ENCODE measurements around the gene COL4A5.

COL4A5 gene

GRCh38 chrX:108439426-108439942 is at the start of gene COL4A5 (continued):
- 0 out of 2 replicates have a peak, but pooled peaks have one; percentile 61 for TF ChIP-seq OVOL3 (tag by site-specific recombination; IDR thresholded peaks at IDR 0.05)
- TF ChIP-seq ZNF48 (tag by site-specific recombination; IDR thresholded peaks at IDR 0.05), result no peak
- peak; percentile 52 for TF ChIP-seq SETDB1 (IDR thresholded peaks at IDR 0.05; ENCODE audit: insufficient read length, low read length)
- no peak for TF ChIP-seq ZNF701 (tag by site-specific recombination; IDR thresholded peaks at IDR 0.05)
- TF ChIP-seq TRIM28 (IDR thresholded peaks at IDR 0.05; ENCODE audit: borderline replicate concordance, low read length), result peak; percentile 99
- TF ChIP-seq ZNF394 (tag by site-specific recombination; IDR thresholded peaks at IDR 0.05; ENCODE audit: borderline replicate concordance), result peak; percentile 69
- no peak for TF ChIP-seq ZNF626 (tag by site-specific recombination; IDR thresholded peaks at IDR 0.05)
- peak; percentile 88 for TF ChIP-seq ZXDB (tag by site-specific recombination; IDR thresholded peaks at IDR 0.05)
- TF ChIP-seq ZNF174 (tag by site-specific recombination; IDR thresholded peaks at IDR 0.05), result no peak
- peak; percentile 97; the same call in 1 of the 2 replicates for TF ChIP-seq ZNF561 (tag by site-specific recombination; IDR thresholded peaks at IDR 0.05; ENCODE audit: borderline replicate concordance)
- TF ChIP-seq ZNF548 (tag by site-specific recombination; IDR thresholded peaks at IDR 0.05), result no peak
- TF ChIP-seq ZNF19 (tag by site-specific recombination; IDR thresholded peaks at IDR 0.05; ENCODE audit: low read depth), result no peak
- TF ChIP-seq ZBTB21 (tag by site-specific recombination; IDR thresholded peaks at IDR 0.05), result peak; percentile 76; the same call in 1 of the 2 replicates
- TF ChIP-seq ZNF518A (tag by site-specific recombination; conservative IDR thresholded peaks at IDR 0.05; ENCODE audit: low read depth), result 0 out of 2 replicates have a peak, but pooled peaks have one; percentile 29
- peak; percentile 89 for TF ChIP-seq ZNF366 (tag by site-specific recombination; conservative IDR thresholded peaks at IDR 0.05)
- peak; percentile 67 for TF ChIP-seq ZNF600 (tag by site-specific recombination; IDR thresholded peaks at IDR 0.05)
- TF ChIP-seq ZBTB8A (tag by site-specific recombination; IDR thresholded peaks at IDR 0.05), result 0 out of 2 replicates have a peak, but pooled peaks have one; percentile 40
- no peak for TF ChIP-seq ZNF510 (tag by site-specific recombination; IDR thresholded peaks at IDR 0.05; ENCODE audit: insufficient replicate concordance)
- TF ChIP-seq GLIS2 (tag by site-specific recombination; IDR thresholded peaks at IDR 0.05), result no peak
- no peak for TF ChIP-seq ZFP41 (tag by site-specific recombination; IDR thresholded peaks at IDR 0.05; ENCODE audit: borderline replicate concordance)
- TF ChIP-seq ZNF488 (tag by site-specific recombination; IDR thresholded peaks at IDR 0.05), result no peak
- peak; percentile 64 for TF ChIP-seq ZEB2 (tag by site-specific recombination; IDR thresholded peaks at IDR 0.05)
- TF ChIP-seq REST (tag by site-specific recombination; IDR thresholded peaks at IDR 0.05), result no peak
- peak; percentile 47; the same call in 1 of the 2 replicates for TF ChIP-seq ZSCAN4 (tag by site-specific recombination; IDR thresholded peaks at IDR 0.05)
- peak; percentile 67 for TF ChIP-seq ZNF2 (tag by site-specific recombination; IDR thresholded peaks at IDR 0.05)
- peak; percentile 93 for TF ChIP-seq ZBTB17 (tag by site-specific recombination; IDR thresholded peaks at IDR 0.05)
- TF ChIP-seq ZNF157 (tag by site-specific recombination; IDR thresholded peaks at IDR 0.05), result no peak
- peak; percentile 85 for TF ChIP-seq ZSCAN23 (tag by site-specific recombination; IDR thresholded peaks at IDR 0.05)
- no peak; the same call in 1 of the 2 replicates for TF ChIP-seq ZNF121 (tag by site-specific recombination; IDR thresholded peaks at IDR 0.05)
- TF ChIP-seq KLF10 (tag by site-specific recombination; IDR thresholded peaks at IDR 0.05), result 0 out of 2 replicates have a peak, but pooled peaks have one; percentile 28
